HG03159 (cell line): ENCODE data around the gene CERS3.

Experiments
- ATAC-seq: cut with Tn5 transposase; IDR thresholded peaks from one replicate; pipeline ENCODE4 v1.9.1; 2021; ENCODE audit warnings: mild to moderate bottlenecking, moderate library complexity; ENCODE audit not compliant: unreplicated experiment

CERS3 gene

GRCh38 chr15:100385300-100386050 is 143.3 kb downstream of the CERS3 start:
- ATAC-seq = no peak

- no peak for ATAC-seq
Observed at GRCh38 chr15:100384108-100384410, 144.7 kb downstream of the CERS3 start.

- ATAC-seq = no peak
Observed at GRCh38 chr15:100383302-100384107, 145.2 kb downstream of the CERS3 start.

GRCh38 chr15:100373942-100374341 is 154.8 kb downstream of the CERS3 start:
- no peak for ATAC-seq

- ATAC-seq = no peak
Observed at GRCh38 chr15:100373120-100373896, 155.4 kb downstream of the CERS3 start.

GRCh38 chr15:100372739-100373119 is 156.0 kb downstream of the CERS3 start:
- ATAC-seq = no peak

- no peak for ATAC-seq
Observed at GRCh38 chr15:100355342-100355741, 173.4 kb downstream of the CERS3 start.

GRCh38 chr15:100353449-100353848 is 175.3 kb downstream of the CERS3 start:
- no peak for ATAC-seq

GRCh38 chr15:100350434-100351226 is 178.1 kb downstream of the CERS3 start:
- peak; percentile 2 for ATAC-seq
